Measurements from ENCODE around the gene ZDHHC12. TPM values are rescaled to one million over a fixed set of nuclear protein-coding genes. Genes with fewer than 3 reads are reported as not detected.

Gene ZDHHC12
- total and polyA plus RNA-seq, 2 of the 13 experiments (the other 11 are each of a cell fraction or from before 2014, with no cell fraction given) = 25.4 to 28.0 TPM

- TF ChIP-seq PLSCR1 (CRISPR knock-in tag; IDR thresholded peaks at IDR 0.05; ENCODE audit: borderline replicate concordance) (no peak), RCOR2 (CRISPR knock-in tag; IDR thresholded peaks at IDR 0.05) (no peak), U2AF2 (IDR thresholded peaks at IDR 0.05; ENCODE audit: low read depth, low read length) (no peak), ARNT2 (CRISPR knock-in tag; IDR thresholded peaks at IDR 0.05; ENCODE audit: low read depth) (peak; percentile 52; the same call in 1 of the 2 replicates), DMAP1 (CRISPR knock-in tag; IDR thresholded peaks at IDR 0.05) (no peak), E2F1 (CRISPR knock-in tag; IDR thresholded peaks at IDR 0.05) (peak; percentile 67; the same call in 1 of the 2 replicates), SMAD3 (CRISPR knock-in tag; IDR thresholded peaks at IDR 0.05) (no peak), TAF15 (IDR thresholded peaks at IDR 0.05; ENCODE audit: low read depth, low read length, poor library complexity, severe bottlenecking) (no peak), RORA (CRISPR knock-in tag; IDR thresholded peaks at IDR 0.05) (no peak), ZNF883 (CRISPR knock-in tag; IDR thresholded peaks at IDR 0.05; ENCODE audit: not compliant biosample characterization) (peak; percentile 37), ZNF619 (CRISPR knock-in tag; IDR thresholded peaks at IDR 0.05) (no peak), CSRNP1 (CRISPR knock-in tag; IDR thresholded peaks at IDR 0.05) (peak; percentile 72; the same call in 1 of the 2 replicates), GPN1 (CRISPR knock-in tag; IDR thresholded peaks at IDR 0.05; ENCODE audit: borderline replicate concordance) (no peak), GATAD2A (CRISPR knock-in tag; IDR thresholded peaks at IDR 0.05) (peak; percentile 36; the same call in 1 of the 2 replicates), ZNF615 (CRISPR knock-in tag; IDR thresholded peaks at IDR 0.05; ENCODE audit: borderline replicate concordance) (no peak), FOXA3 (CRISPR knock-in tag; IDR thresholded peaks at IDR 0.05) (no peak), TCF7 (IDR thresholded peaks at IDR 0.05; ENCODE audit: low read depth) (no peak), MED8 (CRISPR knock-in tag; IDR thresholded peaks at IDR 0.05; ENCODE audit: insufficient replicate concordance) (no peak), ZNF513 (CRISPR knock-in tag; conservative IDR thresholded peaks at IDR 0.05) (no peak), NR2F2 (IDR thresholded peaks at IDR 0.05; ENCODE audit: borderline replicate concordance, low read depth) (no peak), KMT2B (CRISPR knock-in tag; IDR thresholded peaks at IDR 0.05) (no peak; the same call in 1 of the 2 replicates), NFATC3 (CRISPR knock-in tag; IDR thresholded peaks at IDR 0.05) (no peak)
- TF ChIP-seq, protein P1, sequence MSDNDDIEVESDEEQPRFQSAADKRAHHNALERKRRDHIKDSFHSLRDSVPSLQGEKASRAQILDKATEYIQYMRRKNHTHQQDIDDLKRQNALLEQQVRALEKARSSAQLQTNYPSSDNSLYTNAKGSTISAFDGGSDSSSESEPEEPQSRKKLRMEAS (IDR thresholded peaks at IDR 0.05) = no peak
- TF ChIP-seq, protein P2, sequence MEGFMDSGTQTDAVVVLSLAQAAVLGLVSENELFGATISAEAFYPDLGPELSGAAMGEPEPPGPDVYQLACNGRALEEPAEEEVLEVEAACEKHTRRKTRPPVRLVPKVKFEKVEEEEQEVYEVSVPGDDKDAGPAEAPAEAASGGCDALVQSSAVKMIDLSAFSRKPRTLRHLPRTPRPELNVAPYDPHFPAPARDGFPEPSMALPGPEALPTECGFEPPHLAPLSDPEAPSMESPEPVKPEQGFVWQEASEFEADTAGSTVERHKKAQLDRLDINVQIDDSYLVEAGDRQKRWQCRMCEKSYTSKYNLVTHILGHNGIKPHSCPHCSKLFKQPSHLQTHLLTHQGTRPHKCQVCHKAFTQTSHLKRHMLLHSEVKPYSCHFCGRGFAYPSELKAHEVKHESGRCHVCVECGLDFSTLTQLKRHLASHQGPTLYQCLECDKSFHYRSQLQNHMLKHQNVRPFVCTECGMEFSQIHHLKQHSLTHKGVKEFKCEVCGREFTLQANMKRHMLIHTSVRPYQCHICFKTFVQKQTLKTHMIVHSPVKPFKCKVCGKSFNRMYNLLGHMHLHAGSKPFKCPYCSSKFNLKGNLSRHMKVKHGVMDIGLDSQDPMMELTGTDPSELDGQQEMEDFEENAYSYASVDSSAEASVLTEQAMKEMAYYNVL (CRISPR knock-in tag; IDR thresholded peaks at IDR 0.05; ENCODE audit: borderline replicate concordance) = 0 out of 2 replicates have a peak, but pooled peaks have one; percentile 29
Measured at GRCh38 chr9:128702445-128702948, 21.4 kb downstream of the ZDHHC12 start, which contains the start of gene PKN3 (continued).

All from HepG2 (cell line).